ENCODE measurements around the gene CCS.
"Not testable (repeated sequence)": the region's sequence is repeated elsewhere in the genome, so short reads cannot be mapped to it uniquely, and the experiment has no call there.

Gene CCS

DNA sequence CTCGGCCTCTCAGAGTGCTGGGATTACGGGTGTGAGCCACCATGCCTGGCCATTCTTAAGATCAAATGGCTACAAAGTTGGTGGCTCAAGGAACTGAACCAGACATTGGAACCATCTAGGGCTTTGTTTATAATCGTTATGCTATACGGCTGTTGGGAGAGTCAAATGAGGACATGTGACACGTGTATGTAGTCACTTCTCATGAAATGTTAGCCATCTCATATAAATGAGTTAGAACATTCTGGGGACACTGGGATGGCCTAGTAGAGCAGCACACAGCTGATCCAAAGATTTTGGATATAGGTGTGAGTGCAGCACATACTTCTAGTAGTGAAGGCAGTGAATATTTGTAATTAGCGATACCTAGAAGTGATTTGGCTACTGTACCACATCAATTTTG lies 38.9 kb downstream of the CCS start:
- DNase-seq = no peak

DNA sequence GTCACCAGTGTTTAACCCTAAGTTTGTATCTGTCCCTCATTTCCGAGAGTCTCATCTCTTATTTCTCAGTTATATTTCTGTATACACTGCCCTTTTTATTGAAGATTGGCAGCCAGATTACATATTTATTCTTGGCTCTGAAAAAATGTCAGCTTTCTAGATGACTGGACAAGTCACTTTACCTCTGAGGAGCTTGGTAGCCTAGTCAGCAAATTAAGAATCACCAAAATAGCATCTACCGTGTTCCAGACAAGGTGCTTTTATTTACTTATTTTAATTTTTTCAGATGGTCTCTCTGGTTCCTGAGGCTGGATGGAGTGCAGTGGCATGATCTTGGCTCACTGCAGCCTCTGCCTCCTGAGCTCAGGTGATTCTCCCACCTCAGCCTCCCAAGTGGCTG lies 40.0 kb downstream of the CCS start:
- no peak for DNase-seq

GRCh38 chr11:66636411-66636810 lies 43.4 kb downstream of the CCS start:
- DNase-seq = no peak

GRCh38 chr11:66637557-66638176 lies 44.7 kb downstream of the CCS start:
- DNase-seq = no peak

DNA sequence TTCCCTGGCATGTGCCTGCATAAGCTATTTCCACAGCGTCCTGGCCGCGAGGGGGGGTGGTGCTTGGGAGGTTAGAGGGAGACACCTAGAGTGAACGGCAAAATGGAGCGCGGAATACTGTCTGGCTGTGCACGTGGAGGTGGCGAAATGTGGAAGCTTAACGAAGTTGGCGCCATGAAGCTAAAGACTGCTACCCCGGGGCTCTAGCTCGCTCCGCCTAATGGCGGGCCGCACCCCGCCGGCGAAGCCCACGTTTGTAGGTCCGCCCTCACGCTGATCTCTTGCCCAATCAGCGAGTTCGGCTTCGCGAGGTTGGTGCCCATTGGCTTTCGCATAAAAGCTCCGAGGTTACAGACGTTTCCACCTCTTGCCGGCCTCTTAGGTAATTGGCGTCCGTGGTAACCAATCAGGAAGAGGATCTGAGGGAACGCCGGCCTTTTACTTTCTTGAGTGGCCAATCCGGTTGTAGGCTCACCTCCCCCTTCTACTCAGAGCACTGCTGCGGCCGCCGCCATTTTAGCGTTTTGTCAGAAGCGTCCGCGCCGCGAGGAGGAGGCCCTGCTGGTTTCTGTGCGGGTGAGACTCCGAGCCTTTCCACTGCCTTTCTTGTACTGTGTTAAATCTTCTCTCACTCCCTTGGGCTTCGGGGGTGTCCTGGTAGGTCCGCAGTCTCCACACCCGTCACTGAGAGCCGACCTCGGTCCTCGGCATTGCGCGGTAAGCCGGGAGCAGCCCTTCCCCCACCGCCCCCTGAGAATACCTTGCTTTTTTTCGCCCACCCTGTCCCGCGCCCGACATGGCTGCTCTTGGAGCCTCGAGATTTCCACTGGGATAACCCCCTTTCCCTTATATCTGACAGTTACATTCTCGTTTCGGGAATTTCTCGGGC lies 45.4 kb downstream of the CCS start, which contains the start of gene RBM4:
Gene RBM4 (plus strand): TSS at position 527 of the 889 bp plus-strand sequence. CDS start 1,009 bp downstream, outside the sequence.
- peak; percentile 99 for DNase-seq

DNA sequence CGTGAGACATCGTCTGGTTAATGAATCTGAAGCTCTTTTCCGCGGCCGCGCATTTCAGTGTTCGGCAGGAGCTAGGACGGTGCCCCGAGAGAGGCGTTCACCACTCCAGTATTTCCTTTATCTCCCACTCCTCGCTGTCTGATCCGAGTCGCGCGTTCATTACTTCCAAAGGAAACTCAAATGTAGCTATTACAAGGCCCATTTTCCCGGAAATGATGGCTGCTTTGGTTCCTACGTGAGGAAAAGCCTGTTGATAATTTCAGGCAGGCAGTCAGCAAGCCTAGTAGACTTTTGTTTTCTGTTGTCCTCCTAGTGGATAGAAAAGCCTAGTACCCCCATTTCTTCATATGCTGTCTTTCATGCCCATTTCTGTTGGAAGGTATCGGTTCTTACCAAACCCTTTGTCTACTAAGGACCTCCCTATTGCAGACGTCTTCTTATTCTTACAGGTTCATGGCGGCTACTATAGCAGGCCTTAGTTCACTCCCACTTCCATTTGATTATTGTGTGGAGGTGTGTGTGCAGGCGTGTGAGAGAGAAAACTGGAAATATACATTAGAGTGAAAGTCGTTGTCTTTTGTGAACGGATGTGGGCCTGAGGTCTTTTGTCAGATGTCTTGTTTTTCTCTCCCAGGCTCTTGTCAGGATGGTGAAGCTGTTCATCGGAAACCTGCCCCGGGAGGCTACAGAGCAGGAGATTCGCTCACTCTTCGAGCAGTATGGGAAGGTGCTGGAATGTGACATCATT lies 46.3 kb downstream of the CCS start:
- DNase-seq = no peak

DNA sequence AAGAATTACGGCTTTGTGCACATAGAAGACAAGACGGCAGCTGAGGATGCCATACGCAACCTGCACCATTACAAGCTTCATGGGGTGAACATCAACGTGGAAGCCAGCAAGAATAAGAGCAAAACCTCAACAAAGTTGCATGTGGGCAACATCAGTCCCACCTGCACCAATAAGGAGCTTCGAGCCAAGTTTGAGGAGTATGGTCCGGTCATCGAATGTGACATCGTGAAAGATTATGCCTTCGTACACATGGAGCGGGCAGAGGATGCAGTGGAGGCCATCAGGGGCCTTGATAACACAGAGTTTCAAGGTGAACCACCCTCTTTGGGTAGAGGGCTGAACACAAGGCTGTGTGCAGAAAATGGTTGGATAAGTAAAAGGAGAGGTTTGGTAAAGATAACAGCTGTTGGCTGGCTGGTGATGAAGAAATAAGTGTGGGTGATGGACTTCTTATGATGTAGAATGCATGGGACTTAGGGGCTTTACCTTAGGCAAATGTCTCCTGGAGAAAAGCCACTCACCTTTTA lies 46.9 kb downstream of the CCS start:
- DNase-seq = not testable (repeated sequence)

DNA sequence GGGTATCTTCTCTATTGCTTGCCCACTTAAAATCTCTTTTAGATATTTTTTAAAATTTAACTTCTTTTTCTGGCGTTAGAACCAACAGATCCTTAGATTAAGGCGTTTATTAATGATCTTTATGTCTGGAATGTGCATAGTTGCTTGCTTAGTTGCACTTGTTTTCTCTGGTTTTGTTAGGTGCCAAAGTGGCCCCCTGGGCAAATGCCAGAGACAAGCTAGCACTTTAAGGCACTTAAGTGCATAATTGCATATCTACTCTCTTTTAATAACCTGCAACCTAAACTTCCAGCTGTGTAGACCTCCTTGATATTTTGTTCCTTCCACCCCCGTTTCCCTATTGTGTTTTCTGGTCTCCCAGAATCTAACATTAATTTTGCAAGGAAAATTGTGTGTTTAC lies 48.8 kb downstream of the CCS start:
- no peak for DNase-seq

DNA sequence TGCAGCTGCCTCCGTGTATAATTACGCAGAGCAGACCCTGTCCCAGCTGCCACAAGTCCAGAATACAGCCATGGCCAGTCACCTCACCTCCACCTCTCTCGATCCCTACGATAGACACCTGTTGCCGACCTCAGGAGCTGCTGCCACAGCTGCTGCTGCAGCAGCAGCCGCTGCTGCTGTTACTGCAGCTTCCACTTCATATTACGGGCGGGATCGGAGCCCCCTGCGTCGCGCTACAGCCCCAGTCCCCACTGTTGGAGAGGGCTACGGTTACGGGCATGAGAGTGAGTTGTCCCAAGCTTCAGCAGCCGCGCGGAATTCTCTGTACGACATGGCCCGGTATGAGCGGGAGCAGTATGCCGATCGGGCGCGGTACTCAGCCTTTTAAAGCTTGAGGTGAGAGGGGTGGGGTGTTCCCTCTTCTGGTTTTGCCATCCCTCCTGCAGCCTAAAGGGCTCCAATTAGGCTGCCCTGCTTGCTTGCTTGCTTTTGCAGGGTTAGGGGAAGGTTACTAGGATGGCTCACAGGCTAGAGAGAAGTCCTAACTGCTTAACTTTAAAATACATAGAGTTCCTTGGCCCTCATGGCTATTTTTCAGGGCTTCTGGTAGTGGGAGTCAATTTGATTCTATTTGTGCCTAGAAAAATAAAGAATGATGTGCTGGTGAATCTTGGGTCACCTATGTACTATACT lies 50.9 kb downstream of the CCS start:
- no peak for DNase-seq

DNA sequence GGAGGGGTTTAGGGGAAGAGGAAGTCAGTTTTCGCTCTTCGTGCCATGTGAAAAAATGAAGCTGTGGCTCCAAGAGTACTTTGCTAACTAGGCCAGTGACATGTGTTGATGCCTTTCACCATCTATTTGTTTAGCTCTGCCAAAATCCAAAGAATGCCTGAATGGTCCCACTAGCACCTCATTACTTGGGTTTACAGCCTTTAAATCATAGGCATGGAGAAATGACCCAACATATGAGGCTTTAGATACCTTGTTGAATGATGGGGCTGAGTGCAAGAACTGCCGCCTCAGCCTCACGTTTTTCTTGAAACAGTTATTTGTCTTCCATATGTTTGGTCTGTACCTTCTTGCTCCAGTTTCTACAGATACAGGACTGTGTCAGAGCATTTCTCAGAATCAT lies 53.8 kb downstream of the CCS start:
- DNase-seq = no peak

DNA sequence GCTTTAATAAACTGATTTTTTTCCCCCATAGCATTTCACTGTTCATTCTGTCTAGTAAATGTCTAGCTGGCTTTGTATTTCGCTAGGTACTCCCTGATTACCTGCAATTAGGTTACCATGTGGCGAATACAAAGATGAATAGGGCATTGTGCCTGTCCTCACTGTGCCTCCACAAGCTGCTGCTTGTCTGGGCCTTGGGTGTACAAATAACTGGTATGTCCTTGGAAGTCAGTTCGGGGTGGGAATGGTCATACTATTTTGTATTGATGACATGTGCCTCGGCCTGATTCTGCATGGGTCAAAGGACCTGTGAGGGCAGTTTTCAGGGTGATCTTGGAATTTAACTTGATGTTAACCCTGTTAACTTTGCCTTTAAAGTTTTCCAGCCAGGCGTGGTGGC lies 56.9 kb downstream of the CCS start:
- no peak for DNase-seq

DNA sequence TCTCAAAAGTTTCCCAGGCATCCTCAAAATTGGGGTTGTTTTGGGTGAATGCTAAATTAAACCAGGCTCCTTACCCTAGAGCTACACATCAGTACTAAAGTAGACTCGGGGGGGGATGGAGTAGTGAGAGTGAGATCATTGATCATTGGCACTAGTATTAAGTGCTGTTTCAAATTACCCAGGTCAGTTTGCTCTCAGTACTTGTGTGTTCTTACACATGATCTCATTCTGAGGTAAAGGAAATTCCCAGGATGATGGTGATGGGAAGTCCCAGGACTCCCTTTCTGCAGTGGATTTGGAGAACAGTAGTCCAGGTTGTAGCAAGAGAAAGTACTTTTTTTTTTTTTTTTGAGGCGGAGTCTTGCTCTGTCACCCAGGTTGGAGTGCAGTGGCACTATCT lies 58.0 kb downstream of the CCS start:
- DNase-seq = no peak

DNA sequence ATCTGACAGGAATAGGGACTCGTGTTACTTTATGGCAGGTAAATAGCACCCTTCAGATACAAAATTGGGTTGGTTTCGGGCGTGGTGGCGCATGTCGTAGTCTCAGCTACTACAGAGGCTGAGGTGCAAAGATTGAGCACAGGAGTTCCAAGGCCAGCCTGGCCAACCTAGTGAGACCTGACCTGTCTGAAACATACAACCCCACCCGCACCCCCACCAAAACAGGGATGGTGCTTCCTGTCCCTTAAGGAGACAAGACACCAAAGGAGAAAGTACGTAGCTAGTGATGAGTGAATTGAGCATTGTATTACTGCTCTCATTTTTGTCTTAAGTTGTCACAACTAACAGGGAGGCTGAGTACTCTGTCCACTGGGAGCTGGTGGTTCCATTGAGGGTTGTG lies 59.7 kb downstream of the CCS start:
- no peak for DNase-seq

DNA sequence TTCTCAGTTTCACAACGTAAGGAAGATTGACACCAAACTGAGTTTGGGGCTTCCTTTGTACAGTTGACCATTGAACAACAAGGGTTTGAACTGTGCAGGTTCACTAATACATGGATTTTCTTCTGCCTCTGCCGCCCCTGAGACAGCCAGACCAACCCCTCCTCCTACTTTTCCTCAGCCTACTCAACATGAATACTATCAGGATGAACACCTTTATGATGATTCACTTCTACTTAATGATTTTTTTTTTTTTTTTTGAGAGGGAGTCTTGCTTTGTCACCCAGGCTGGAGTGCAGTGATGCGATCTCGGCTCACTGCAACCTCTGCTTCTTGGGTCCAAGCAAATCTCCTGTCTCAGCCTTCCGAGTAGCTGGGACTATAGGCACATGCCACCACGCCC lies 60.1 kb downstream of the CCS start:
- no peak for DNase-seq
